ENCODE data around the gene PROM2. TPM values are rescaled to one million over a fixed set of nuclear protein-coding genes. Genes with fewer than 3 reads are reported as not detected.
A peak's percentile ranks its signal among the peaks of the same experiment; 100 is the strongest.
"Not testable (repeated sequence)": the region's sequence is repeated elsewhere in the genome, so short reads cannot be mapped to it uniquely, and the experiment has no call there.

Gene PROM2
- polyA plus RNA-seq, 3 donors from 2014 or later: not detected

DNA sequence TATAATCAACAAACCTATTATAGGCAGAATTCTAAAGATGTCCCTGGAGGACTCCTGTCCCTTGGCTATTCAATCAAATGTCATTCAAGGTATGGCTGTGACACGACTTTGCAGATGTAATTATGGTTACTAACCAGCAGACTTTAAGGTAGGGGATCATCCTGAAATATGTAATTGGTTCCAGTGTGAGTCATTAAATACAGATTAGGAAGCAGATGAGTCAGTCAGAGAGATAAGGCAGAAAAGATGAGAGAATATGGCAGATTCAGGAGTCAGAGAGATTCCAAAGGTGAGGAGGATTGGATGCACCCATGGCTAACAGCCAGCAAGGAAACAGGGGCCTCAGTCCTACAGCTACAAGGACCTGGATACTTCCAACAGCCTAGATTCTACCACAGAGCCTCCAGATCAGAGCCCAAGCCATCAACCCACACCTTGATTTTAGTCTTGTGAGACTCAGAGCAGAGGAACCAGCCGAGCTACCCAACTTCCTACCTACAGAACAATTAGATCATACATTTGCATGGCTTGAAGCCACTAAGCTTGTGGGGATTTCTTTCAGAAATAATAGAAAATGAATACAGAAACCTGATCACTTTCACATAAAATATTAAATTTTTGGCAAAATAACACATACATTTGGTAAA, 11.2 kb upstream of the PROM2 start:
- H3K27me3 Mint-ChIP-seq (ENCODE audit: low read depth in 3 of 3): peaks cover 2 to 7% (median 7%) of the 10 kb centered on the region in 3 donors
- H3K4me1 Mint-ChIP-seq: no peaks in the 10 kb centered on the region
- H3K27ac Mint-ChIP-seq: no peak overlapping the region
- H3K36me3 Mint-ChIP-seq: peaks cover 0 to 4% (median 0%) of the 10 kb centered on the region in 3 donors
- no peak overlapping the region for H3K4me3 Mint-ChIP-seq
- peaks cover 0 to 16% (median 9%) of the 10 kb centered on the region in 6 donors for H3K9me3 Mint-ChIP-seq
- no peak for DNase-seq

DNA sequence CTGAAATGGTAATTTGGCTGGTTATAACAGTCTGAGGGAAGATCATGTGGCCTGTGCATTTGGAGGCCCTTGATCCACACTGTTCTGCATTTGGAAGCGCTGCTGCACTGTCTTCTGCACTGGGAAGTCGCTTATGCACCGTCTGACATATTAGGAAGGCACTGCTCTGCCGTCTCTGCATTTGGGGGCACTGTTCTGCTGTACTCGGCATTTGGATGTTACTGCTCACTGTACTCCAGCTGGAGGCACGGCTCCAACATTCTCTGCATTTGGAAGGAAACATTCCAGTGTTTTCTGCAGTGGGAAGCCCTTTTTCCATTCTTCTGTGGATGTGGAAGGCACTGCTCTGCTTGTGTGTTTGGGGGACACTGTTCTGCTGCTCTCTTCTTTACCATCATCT, 9.6 kb upstream of the PROM2 start:
- H3K27me3 Mint-ChIP-seq (ENCODE audit: low read depth in 3 of 3): peaks cover 2 to 7% (median 3%) of the 10 kb centered on the region in 3 donors
- no peaks in the 10 kb centered on the region for H3K36me3 Mint-ChIP-seq
- H3K4me3 Mint-ChIP-seq: no peak overlapping the region
- no peak for DNase-seq
- H3K9me3 Mint-ChIP-seq: peaks cover 0 to 3% (median under 1%) of the 10 kb centered on the region in 6 donors
- H3K27ac Mint-ChIP-seq: no peak overlapping the region
- H3K4me1 Mint-ChIP-seq: no peaks in the 10 kb centered on the region

DNA sequence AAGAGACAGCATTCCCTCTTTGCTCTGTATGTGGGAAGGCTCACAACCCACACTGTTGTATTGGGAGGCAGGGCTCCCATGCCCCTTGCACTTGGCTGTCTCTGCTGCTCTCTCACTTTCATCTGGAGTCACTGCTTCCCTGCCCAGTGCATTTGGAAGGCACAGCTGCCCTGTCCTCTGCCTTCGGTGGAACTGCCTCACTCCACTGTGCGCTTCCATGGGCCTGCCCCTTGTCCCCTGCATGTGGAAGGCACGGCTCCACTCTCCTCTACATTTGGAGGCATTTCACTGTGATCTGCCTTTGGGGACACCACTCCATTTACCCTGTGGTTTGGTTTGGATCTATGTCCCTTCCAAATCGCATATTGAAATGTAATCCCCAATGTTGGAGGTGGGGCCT, 9.1 kb upstream of the PROM2 start:
- H3K9me3 Mint-ChIP-seq: peaks cover 0 to under 1% (median 0%) of the 10 kb centered on the region in 6 donors
- no peak for DNase-seq
- no peaks in the 10 kb centered on the region for H3K36me3 Mint-ChIP-seq
- H3K4me3 Mint-ChIP-seq: no peak overlapping the region
- peaks cover 2 to 7% (median 2%) of the 10 kb centered on the region in 3 donors for H3K27me3 Mint-ChIP-seq (ENCODE audit: low read depth in 3 of 3)
- H3K27ac Mint-ChIP-seq: no peak overlapping the region
- H3K4me1 Mint-ChIP-seq: no peaks in the 10 kb centered on the region

GRCh38 chr2:95266781-95267430, 7.3 kb upstream of the PROM2 start:
- no peak overlapping the region for H3K27ac Mint-ChIP-seq
- no peaks in the 10 kb centered on the region for H3K36me3 Mint-ChIP-seq
- H3K4me1 Mint-ChIP-seq: no peaks in the 10 kb centered on the region
- no peak overlapping the region for H3K4me3 Mint-ChIP-seq
- H3K9me3 Mint-ChIP-seq: no peaks in the 10 kb centered on the region
- DNase-seq: no peak
- peaks cover 0 to 7% (median 0%) of the 10 kb centered on the region in 3 donors for H3K27me3 Mint-ChIP-seq (ENCODE audit: low read depth in 3 of 3)

DNA sequence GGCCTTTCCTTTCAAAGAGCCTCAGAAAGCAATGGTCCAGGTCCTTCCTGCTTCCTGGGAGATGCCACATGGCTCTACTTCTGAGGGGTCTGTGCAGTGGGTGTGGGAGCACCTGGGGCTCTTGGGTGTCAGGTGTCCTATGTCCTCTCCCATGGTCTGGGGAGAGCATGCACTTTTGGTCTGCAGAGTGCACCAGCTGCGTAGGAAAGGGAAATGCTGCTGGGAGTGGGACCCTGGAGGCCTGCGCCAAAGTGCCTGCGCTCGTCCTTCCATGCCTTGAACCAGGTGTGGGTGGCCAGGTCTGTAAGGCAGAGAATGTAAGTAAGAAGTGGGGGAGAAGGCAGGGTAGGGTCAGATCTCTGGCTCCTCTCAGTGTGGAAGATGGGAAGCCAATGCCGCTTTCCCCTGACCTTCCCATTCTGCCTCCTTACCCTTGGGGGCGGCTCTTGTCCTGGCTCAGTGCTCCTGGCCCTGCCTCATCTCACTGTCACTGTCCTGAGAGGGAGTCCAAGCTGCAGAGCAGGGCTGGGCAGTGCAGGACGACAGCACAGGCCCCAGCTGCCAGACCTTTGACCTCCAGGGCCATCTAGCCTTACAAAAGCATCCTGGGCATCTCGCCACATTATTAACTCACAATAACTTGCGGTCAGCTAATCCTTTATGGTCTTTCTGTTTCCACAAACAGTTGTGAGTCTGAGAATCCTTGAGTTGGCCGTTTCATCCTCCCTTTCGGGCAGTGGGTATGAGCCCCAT, 6.6 kb upstream of the PROM2 start:
- H3K4me1 Mint-ChIP-seq: no peaks in the 10 kb centered on the region
- H3K36me3 Mint-ChIP-seq: no peaks in the 10 kb centered on the region
- H3K27ac Mint-ChIP-seq: no peak overlapping the region
- no peak for DNase-seq
- no peak overlapping the region for H3K4me3 Mint-ChIP-seq
- H3K27me3 Mint-ChIP-seq (ENCODE audit: low read depth in 3 of 3): peaks cover 0 to 7% (median 0%) of the 10 kb centered on the region in 3 donors
- H3K9me3 Mint-ChIP-seq: no peaks in the 10 kb centered on the region

GRCh38 chr2:95268211-95269035, 5.8 kb upstream of the PROM2 start:
- Mint-ChIP-seq H3K27ac (no peak overlapping the region), H3K4me3 (no peak overlapping the region)

DNA sequence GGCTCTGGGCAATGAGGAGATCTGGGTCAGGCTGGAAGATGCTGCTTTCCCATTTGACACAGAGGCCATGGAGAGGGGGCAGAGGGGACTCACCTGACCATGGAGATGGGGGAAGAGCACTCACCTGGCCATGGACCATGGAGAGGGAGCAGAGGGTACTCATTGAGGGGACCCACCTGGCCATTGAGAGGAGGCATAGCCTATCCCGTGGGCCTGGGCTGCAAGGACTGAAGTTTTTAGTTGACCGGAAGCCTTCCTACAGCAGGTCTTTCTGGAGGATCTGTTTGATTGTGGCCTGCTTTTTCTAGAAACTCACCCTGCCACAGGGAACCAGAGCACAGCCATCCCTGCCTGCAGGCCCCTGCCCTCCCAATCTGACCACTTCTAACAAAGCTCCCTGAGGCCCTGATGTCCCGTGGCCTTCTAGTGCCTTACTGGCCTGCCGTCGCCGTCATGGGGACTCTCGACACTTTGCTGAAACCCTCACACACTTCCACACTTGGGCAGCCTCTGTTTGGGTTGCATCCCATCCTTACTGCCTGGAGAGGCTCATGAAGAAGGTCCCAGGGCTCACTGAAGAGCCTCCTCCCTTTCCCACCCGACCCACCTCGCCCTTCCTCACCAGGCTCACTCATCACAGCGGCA, 5.1 kb upstream of the PROM2 start:
- H3K9me3 Mint-ChIP-seq: peaks cover 0 to 2% (median 0%) of the 10 kb centered on the region in 6 donors
- H3K4me1 Mint-ChIP-seq: no peaks in the 10 kb centered on the region
- H3K27me3 Mint-ChIP-seq (ENCODE audit: low read depth in 3 of 3): peaks cover 0 to 6% (median 0%) of the 10 kb centered on the region in 3 donors
- H3K27ac Mint-ChIP-seq: peak overlapping the region in 1 of 6 donors; percentile 28
- H3K4me3 Mint-ChIP-seq: no peak overlapping the region
- no peaks in the 10 kb centered on the region for H3K36me3 Mint-ChIP-seq
- DNase-seq: no peak

More at GRCh38 chr2:95268211-95269035, 5.8 kb upstream of the PROM2 start:
- no peaks in the 10 kb centered on the region for H3K4me1 Mint-ChIP-seq
- H3K27me3 Mint-ChIP-seq (ENCODE audit: low read depth in 3 of 3): peaks cover 0 to 6% (median 0%) of the 10 kb centered on the region in 3 donors
- H3K9me3 Mint-ChIP-seq: peaks cover 0 to 2% (median 0%) of the 10 kb centered on the region in 6 donors
- no peak for DNase-seq
- no peaks in the 10 kb centered on the region for H3K36me3 Mint-ChIP-seq

- H3K9me3 Mint-ChIP-seq: not testable (repeated sequence)
These were observed 4.5 kb upstream of the PROM2 start for GRCh38 chr2:95269745-95270144.

GRCh38 chr2:95270541-95271081, 3.6 kb upstream of the PROM2 start:
- peaks cover 0 to 4% (median 0%) of the 10 kb centered on the region in 3 donors for H3K27me3 Mint-ChIP-seq (ENCODE audit: low read depth in 3 of 3)
- H3K36me3 Mint-ChIP-seq: no peaks in the 10 kb centered on the region
- no peak overlapping the region for H3K27ac Mint-ChIP-seq
- no peak overlapping the region for H3K4me3 Mint-ChIP-seq
- H3K4me1 Mint-ChIP-seq: no peaks in the 10 kb centered on the region
- peaks cover 0 to 2% (median 0%) of the 10 kb centered on the region in 6 donors for H3K9me3 Mint-ChIP-seq
- DNase-seq: no peak

More at GRCh38 chr2:95269745-95270144, 4.5 kb upstream of the PROM2 start:
- H3K36me3 Mint-ChIP-seq; DNase-seq; H3K27me3 Mint-ChIP-seq (ENCODE audit: low read depth in 3 of 3); H3K4me1 Mint-ChIP-seq; H3K27ac Mint-ChIP-seq; H3K4me3 Mint-ChIP-seq: not testable (repeated sequence)

DNA sequence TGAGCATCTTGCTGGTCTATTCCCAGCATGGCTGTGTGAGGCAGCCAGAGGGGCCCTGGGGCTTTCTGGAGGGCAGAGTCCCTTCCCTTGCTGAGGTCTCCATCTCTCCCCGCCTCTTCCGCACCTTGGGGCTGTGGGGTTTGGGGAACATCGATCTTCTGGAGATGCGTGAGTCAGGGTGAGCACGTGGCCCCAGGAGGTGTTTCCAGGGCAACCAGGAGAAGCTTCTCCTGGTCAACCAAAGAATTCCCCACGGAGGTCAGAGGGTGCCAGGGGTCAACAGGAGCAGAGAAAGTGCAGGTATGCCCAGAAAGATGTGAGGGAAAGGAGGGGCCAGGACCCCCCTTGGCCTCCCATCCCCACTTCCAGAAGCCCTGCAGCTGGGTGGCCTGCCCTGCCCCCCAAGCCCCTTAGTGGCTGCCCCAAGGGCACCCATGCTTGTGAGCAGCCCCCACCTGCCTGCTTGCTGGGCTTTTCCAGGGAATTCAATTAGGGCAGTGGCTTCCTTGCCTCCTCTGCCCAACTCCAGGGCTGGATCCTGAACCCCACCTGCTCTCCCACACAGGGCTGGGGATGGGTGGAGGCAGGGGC, 2.8 kb upstream of the PROM2 start:
- Mint-ChIP-seq H3K4me3 (no peak overlapping the region), H3K36me3 (no peaks in the 10 kb centered on the region), H3K27me3 (ENCODE audit: low read depth in 3 of 3) (peaks cover 0 to 3% (median 0%) of the 10 kb centered on the region in 3 donors), H3K27ac (no peak overlapping the region), H3K4me1 (no peaks in the 10 kb centered on the region), H3K9me3 (peaks cover 0 to 2% (median 0%) of the 10 kb centered on the region in 6 donors)
- DNase-seq: no peak

- Mint-ChIP-seq H3K4me3 (no peak overlapping the region), H3K9me3 (peaks cover 0 to 2% (median 0%) of the 10 kb centered on the region in 6 donors), H3K27me3 (ENCODE audit: low read depth in 3 of 3) (peaks cover 0 to 2% (median 0%) of the 10 kb centered on the region in 3 donors), H3K36me3 (no peaks in the 10 kb centered on the region), H3K4me1 (no peaks in the 10 kb centered on the region), H3K27ac (no peak overlapping the region)
- DNase-seq: no peak
These were observed 1.9 kb upstream of the PROM2 start for GRCh38 chr2:95272299-95272751.

DNA sequence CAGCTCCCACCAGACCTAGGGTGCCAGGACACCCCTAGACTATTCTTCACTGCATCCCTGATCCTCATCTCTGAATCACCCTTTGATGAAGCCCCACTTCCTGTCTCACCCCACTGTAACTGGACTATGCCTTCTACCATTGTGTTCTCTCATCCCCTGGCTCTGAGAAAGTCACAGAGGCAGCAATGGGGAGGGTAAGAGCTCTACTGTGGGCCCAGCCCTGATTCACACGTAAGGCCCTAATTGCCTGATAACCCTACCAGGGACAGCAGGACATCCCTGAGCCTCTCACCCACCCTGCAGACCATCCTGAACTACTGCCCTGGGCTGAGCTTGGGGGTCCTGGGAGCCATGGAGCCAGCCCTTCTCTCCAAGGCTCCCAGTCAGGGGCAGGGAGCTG, 1.5 kb upstream of the PROM2 start:
- Mint-ChIP-seq H3K27ac (no peak overlapping the region), H3K9me3 (peaks cover 0 to 2% (median 0%) of the 10 kb centered on the region in 6 donors)

More for the DNA sequence above, 1.5 kb upstream of the PROM2 start:
- Mint-ChIP-seq H3K4me1 (no peaks in the 10 kb centered on the region), H3K4me3 (no peak overlapping the region), H3K27me3 (ENCODE audit: low read depth in 3 of 3) (peaks cover 0 to under 1% (median 0%) of the 10 kb centered on the region in 3 donors), H3K36me3 (no peaks in the 10 kb centered on the region)
- DNase-seq: no peak
